Endothelial cell of umbilical vein (primary cell): ENCODE measurements around the gene EIF4E1B. TPM values are rescaled to one million over a fixed set of nuclear protein-coding genes. Genes with fewer than 3 reads are reported as not detected.

ENCODE experiments used
- BruUV-seq: library from RNA; stranded (reverse); fragments of 400-500 nt; replicated peaks from 2 replicates; lab custom pipeline; 2021; lab: Mats Ljungman, UMichigan
- CTCF ChIA-PET: fragments of 300-600, 350-600 bp; sonication (Branson Sonifier 250); formaldehyde crosslinking; loops from one replicate; lab custom pipeline; 2021; ENCODE audit warnings: antibody characterized with exemption, inconsistent platforms; lab: Charles Lee
- POLR2A ChIA-PET: fragments of 300-600, 350-600 bp; sonication (Branson Sonifier 250); formaldehyde crosslinking; loops from one replicate; lab custom pipeline; 2021; ENCODE audit warnings: antibody characterized with exemption, inconsistent platforms; lab: Charles Lee
- DNase-seq: peaks from one replicate; pipeline ENCODE4 v3.0.0-alpha.2; 2011; ENCODE audit warnings: low read depth, low spot score
- FAIRE-seq: peaks from 2 replicates; lab custom pipeline; 2011; peaks lifted over from hg19 to GRCh38; lab: Jason Lieb, UNC
- H2AFZ ChIP-seq: 2 replicates; pipeline ENCODE4 v1.6.0; 2012; ENCODE audit warnings: low read depth, low read length, control low read depth, inconsistent platforms
- H3K27ac ChIP-seq: 2 replicates; pipeline ENCODE4 v1.5.1; 2011; ENCODE audit warnings: low read depth, mild to moderate bottlenecking, control low read depth, low read length, moderate library complexity; ENCODE audit not compliant: insufficient read depth
- H3K27me3 ChIP-seq, 2 experiments: 2 replicates each; pipeline versions ENCODE4 v1.6.0 to v1.6.1; 2011; ENCODE audit warnings: low read length in 2 of 2, mixed read lengths in 1 of 2; ENCODE audit not compliant: control insufficient read depth in 2 of 2, insufficient read depth in 2 of 2
- H3K36me3 ChIP-seq, 2 experiments: 2 replicates in 1 of 2; 3 replicates in 1 of 2; pipeline ENCODE4 v1.5.1; 2011; ENCODE audit warnings: low read length in 2 of 2, mild to moderate bottlenecking in 1 of 2, moderate library complexity in 1 of 2; ENCODE audit not compliant: control insufficient read depth in 2 of 2, insufficient read depth in 2 of 2; ENCODE audit errors: extremely low read depth in 1 of 2
- H3K4me1 ChIP-seq: 3 replicates; pipeline ENCODE4 v1.5.1; 2011; ENCODE audit warnings: mild to moderate bottlenecking, low read length; ENCODE audit not compliant: control insufficient read depth, insufficient read depth; ENCODE audit errors: extremely low read depth
- H3K4me2 ChIP-seq: 2 replicates; pipeline ENCODE4 v1.6.1; 2011; ENCODE audit warnings: low read length, control low read depth, mixed read lengths; ENCODE audit not compliant: insufficient read depth
- H3K4me3 ChIP-seq, 3 experiments: fragments of 200-600 bp in 1 of 3; sonication (generic), shearing (Covaris generic) in 1 of 3; replicated peaks in 1 of 3; 2 replicates each; pipeline ENCODE4 v1.5.1; 2011 to 2016; ENCODE audit warnings: control low read depth in 3 of 3, low read length in 3 of 3, mild to moderate bottlenecking in 2 of 3, inconsistent platforms in 1 of 3, low read depth in 1 of 3, moderate library complexity in 1 of 3; ENCODE audit not compliant: insufficient read depth in 1 of 3
- H3K79me2 ChIP-seq: 2 replicates; pipeline ENCODE4 v1.6.0; 2012; ENCODE audit warnings: low read length, inconsistent platforms; ENCODE audit not compliant: control insufficient read depth, insufficient read depth
- H3K9ac ChIP-seq: replicated peaks from 2 replicates; pipeline ENCODE3; 2011; ENCODE audit warnings: low read length, control low read depth; ENCODE audit not compliant: insufficient read depth; ENCODE audit errors: extremely low read depth
- H3K9me1 ChIP-seq: replicated peaks from 3 replicates; pipeline ENCODE4 v1.6.0; 2011; ENCODE audit warnings: mild to moderate bottlenecking, low read length; ENCODE audit not compliant: control insufficient read depth, insufficient read depth; ENCODE audit errors: extremely low read depth
- H3K9me3 ChIP-seq: replicated peaks from 2 replicates; pipeline ENCODE4 v1.5.1; 2012; ENCODE audit warnings: low read length, inconsistent platforms; ENCODE audit not compliant: control insufficient read depth, insufficient read depth
- H4K20me1 ChIP-seq: replicated peaks from 2 replicates; pipeline ENCODE3; 2011; ENCODE audit warnings: mild to moderate bottlenecking, low read length; ENCODE audit not compliant: control insufficient read depth, insufficient read depth; ENCODE audit errors: extremely low read depth
- EZH2 ChIP-seq: IDR thresholded peaks from 2 replicates; pipeline ENCODE4 v1.6.1; 2012; ENCODE audit warnings: borderline replicate concordance, low read depth, mild to moderate bottlenecking, moderate library complexity, low read length, inconsistent platforms; ENCODE audit not compliant: severe bottlenecking
- GATA2 ChIP-seq: IDR thresholded peaks from 2 replicates; pipeline ENCODE4 v1.7.0; 2011; ENCODE audit warnings: low read depth, mild to moderate bottlenecking, moderate library complexity, mixed read lengths, low read length; ENCODE audit not compliant: insufficient read length, insufficient read depth
- MYC ChIP-seq: IDR thresholded peaks from one replicate; pipeline ENCODE4 v1.6.1; 2011; ENCODE audit warnings: mild to moderate bottlenecking, low read depth, low read length
- POLR2A ChIP-seq: IDR thresholded peaks from 2 replicates; pipeline ENCODE4 v1.6.1; 2012; ENCODE audit warnings: low read depth, mild to moderate bottlenecking, control low read depth, low read length
- POLR2AphosphoS5 ChIP-seq: IDR thresholded peaks from 2 replicates; pipeline ENCODE4 v1.6.1; 2012; ENCODE audit warnings: low read depth, mild to moderate bottlenecking, control low read depth, low read length, moderate library complexity; ENCODE audit not compliant: insufficient read depth
- dilution Hi-C: fragments of 300-500 bp; cut with MboI; formaldehyde crosslinking; loops from one replicate; pipeline ENCODE4 v1.15.0; 2019; ENCODE audit warnings: low sequenced_read_pairs; ENCODE audit not compliant: extremely low pct_ligation_motif_present
- intact Hi-C: fragments of 100-400 bp; cut with micrococcal nuclease; formaldehyde crosslinking; loops from one replicate; pipeline ENCODE4 v1.10.0; 2022
- polyA plus RNA-seq, 4 experiments: library from polyadenylated mRNA; depleted of rRNA in 3 of 4; stranded (reverse) in 3 of 4; unstranded in 1 of 4; fragments of >200 nt; gene quantifications; 2 replicates each; pipeline versions ENCODE4 v1.2.1 to v1.2.3, GENCODE V29; 2011 to 2012; ENCODE audit warnings: missing spikeins in 1 of 4
- total RNA-seq: library from RNA; stranded (reverse); gene quantifications from 2 replicates; pipeline ENCODE4 v1.2.3, GENCODE V29; 2021
- TF ChIP-seq, protein P1 (sequence below), 2 donors: IDR thresholded peaks; 1 replicate in 1 of 2; 2 replicates in 1 of 2; pipeline ENCODE4 v1.5.1; 2011; ENCODE audit warnings: low read length in 2 of 2, mild to moderate bottlenecking in 2 of 2, moderate library complexity in 2 of 2, control low read depth in 1 of 2, inconsistent platforms in 1 of 2, low read depth in 1 of 2; ENCODE audit not compliant: insufficient read depth in 1 of 2; ENCODE audit errors: extremely low read depth in 1 of 2
- TF ChIP-seq, protein P2 (sequence below): IDR thresholded peaks from 2 replicates; pipeline ENCODE4 v1.6.1; 2011; ENCODE audit not compliant: insufficient read depth, insufficient read length

EIF4E1B gene
- total and polyA plus RNA-seq, 2 donors (not counting 3 experiments of a cell fraction or from before 2014, with no cell fraction given) = not detected

DNA sequence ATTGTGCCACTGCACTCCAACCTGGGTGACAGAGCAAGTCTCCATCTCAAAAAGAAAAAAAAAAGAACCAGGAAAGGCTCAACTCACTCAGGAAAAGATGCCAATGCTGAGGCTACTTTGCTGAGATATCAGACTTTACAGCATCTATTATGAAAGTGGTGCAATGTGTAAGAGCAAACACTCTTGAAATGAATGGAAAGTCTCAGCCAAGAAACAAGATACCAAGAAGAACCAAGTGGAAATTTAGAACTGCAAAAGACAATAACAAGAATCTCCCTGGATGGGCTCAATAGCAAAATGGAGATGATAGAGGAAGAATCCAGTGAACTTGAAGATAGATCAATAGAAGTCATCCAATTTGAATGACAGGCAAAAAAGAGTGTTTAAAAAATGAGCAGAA, 54.5 kb downstream of the EIF4E1B start:
- no peak overlapping the region for H3K4me3 ChIP-seq
- no peaks in the 10 kb centered on the region for H3K79me2 ChIP-seq
- H2AFZ ChIP-seq = no peak overlapping the region
- no peaks in the 10 kb centered on the region for H3K9me3 ChIP-seq
- no peaks in the 10 kb centered on the region for H4K20me1 ChIP-seq
- TF ChIP-seq POLR2A = no peak
- no peak for TF ChIP-seq POLR2AphosphoS5
- TF ChIP-seq, protein P1, sequence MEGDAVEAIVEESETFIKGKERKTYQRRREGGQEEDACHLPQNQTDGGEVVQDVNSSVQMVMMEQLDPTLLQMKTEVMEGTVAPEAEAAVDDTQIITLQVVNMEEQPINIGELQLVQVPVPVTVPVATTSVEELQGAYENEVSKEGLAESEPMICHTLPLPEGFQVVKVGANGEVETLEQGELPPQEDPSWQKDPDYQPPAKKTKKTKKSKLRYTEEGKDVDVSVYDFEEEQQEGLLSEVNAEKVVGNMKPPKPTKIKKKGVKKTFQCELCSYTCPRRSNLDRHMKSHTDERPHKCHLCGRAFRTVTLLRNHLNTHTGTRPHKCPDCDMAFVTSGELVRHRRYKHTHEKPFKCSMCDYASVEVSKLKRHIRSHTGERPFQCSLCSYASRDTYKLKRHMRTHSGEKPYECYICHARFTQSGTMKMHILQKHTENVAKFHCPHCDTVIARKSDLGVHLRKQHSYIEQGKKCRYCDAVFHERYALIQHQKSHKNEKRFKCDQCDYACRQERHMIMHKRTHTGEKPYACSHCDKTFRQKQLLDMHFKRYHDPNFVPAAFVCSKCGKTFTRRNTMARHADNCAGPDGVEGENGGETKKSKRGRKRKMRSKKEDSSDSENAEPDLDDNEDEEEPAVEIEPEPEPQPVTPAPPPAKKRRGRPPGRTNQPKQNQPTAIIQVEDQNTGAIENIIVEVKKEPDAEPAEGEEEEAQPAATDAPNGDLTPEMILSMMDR (IDR thresholded peaks at IDR 0.05; ENCODE audit: extremely low read depth in 1 of 2, insufficient read depth in 1 of 2, low read depth in 1 of 2, low read length in 2 of 2) = no peak
- TF ChIP-seq, protein P2, sequence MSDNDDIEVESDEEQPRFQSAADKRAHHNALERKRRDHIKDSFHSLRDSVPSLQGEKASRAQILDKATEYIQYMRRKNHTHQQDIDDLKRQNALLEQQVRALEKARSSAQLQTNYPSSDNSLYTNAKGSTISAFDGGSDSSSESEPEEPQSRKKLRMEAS = no peak
- TF ChIP-seq MYC = no peak
- TF ChIP-seq GATA2 = no peak
- TF ChIP-seq EZH2 = no peak
- DNase-seq (no peak), FAIRE-seq (no peak)
- H3K9ac ChIP-seq = no peak overlapping the region
- H3K27me3 ChIP-seq = peaks cover 11 to 25% of the 10 kb centered on the region in 2 experiments
- H3K27ac ChIP-seq = no peak overlapping the region
- no peaks in the 10 kb centered on the region for H3K36me3 ChIP-seq
- CTCF ChIA-PET = interaction anchor here (0.9 to 1.1 kb wide), 2 partner anchors 16 to 24 kb away, joined by 3 to 6 read pairs; no protein-coding TSS in a partner anchor
- POLR2A ChIA-PET = no interaction called here
- no peaks in the 10 kb centered on the region for H3K9me1 ChIP-seq
- BruUV-seq = no TSS peak
- intact Hi-C loops (no loop called here), dilution Hi-C loops (no loop called here)
- H3K4me2 ChIP-seq = no peak overlapping the region
- H3K4me1 ChIP-seq = no peaks in the 10 kb centered on the region
